HG03439 (cell line): ENCODE data around the gene LINC01488.

Experiments used
- ATAC-seq: cut with Tn5 transposase; IDR thresholded peaks from one replicate; pipeline ENCODE4 v1.9.1; 2021; ENCODE audit warnings: mild to moderate bottlenecking, moderate library complexity; ENCODE audit not compliant: unreplicated experiment

Gene LINC01488

GRCh38 chr11:69504576-69505335, 23.3 kb downstream of the LINC01488 start:
- no peak for ATAC-seq

GRCh38 chr11:69508974-69509373, 27.5 kb downstream of the LINC01488 start:
- no peak for ATAC-seq

- ATAC-seq: no peak
Measured at GRCh38 chr11:69509381-69509780, 27.9 kb downstream of the LINC01488 start.

GRCh38 chr11:69509846-69510390, 28.5 kb downstream of the LINC01488 start:
- no peak for ATAC-seq

GRCh38 chr11:69510471-69511357, 29.3 kb downstream of the LINC01488 start:
- no peak for ATAC-seq

- ATAC-seq: no peak
Measured at GRCh38 chr11:69511358-69512055, 30.0 kb downstream of the LINC01488 start.

GRCh38 chr11:69512136-69512535, 30.7 kb downstream of the LINC01488 start:
- no peak for ATAC-seq

- ATAC-seq: no peak
Measured at GRCh38 chr11:69512790-69513189, 31.3 kb downstream of the LINC01488 start.

- no peak for ATAC-seq
Measured at GRCh38 chr11:69513196-69513595, 31.7 kb downstream of the LINC01488 start.

GRCh38 chr11:69513663-69514224, 32.3 kb downstream of the LINC01488 start:
- no peak for ATAC-seq

- ATAC-seq: no peak
Measured at GRCh38 chr11:69514771-69515170, 33.3 kb downstream of the LINC01488 start.

GRCh38 chr11:69515271-69516245, 34.1 kb downstream of the LINC01488 start:
- ATAC-seq: no peak

- ATAC-seq: no peak
Measured at GRCh38 chr11:69516526-69516925, 35.1 kb downstream of the LINC01488 start.

- ATAC-seq: no peak
Measured at GRCh38 chr11:69518081-69518950, 36.9 kb downstream of the LINC01488 start.

GRCh38 chr11:69520186-69520916, 38.9 kb downstream of the LINC01488 start:
- no peak for ATAC-seq

- ATAC-seq: no peak
Measured at GRCh38 chr11:69521457-69521856, 40.0 kb downstream of the LINC01488 start.

GRCh38 chr11:69523453-69523852, 42.0 kb downstream of the LINC01488 start:
- no peak for ATAC-seq

GRCh38 chr11:69524291-69524882, 42.9 kb downstream of the LINC01488 start:
- no peak for ATAC-seq
